Heart left ventricle (tissue), 16 donors: ENCODE measurements around the gene DCUN1D2. TPM values are rescaled to one million over a fixed set of nuclear protein-coding genes. Genes with fewer than 3 reads are reported as not detected.
A peak's percentile ranks its signal among the peaks of the same experiment; 100 is the strongest.

ENCODE experiments used
- ATAC-seq, 4 donors: fragments of 200-7000 bp; cut with Tn5 transposase; one replicate each; pipeline ENCODE4 v1.9.1; 2020 to 2022; ENCODE audit warnings: moderate library complexity in 4 of 4, mild to moderate bottlenecking in 3 of 4, moderate number of reproducible peaks in 1 of 4
- DNase-seq, 5 donors: peaks; one replicate each; pipeline ENCODE4 v3.0.0-alpha.2; 2020
- H3K27ac ChIP-seq, 12 donors: fragments of 200-600 bp; sonication (generic) in 4 of 12; one replicate each; pipeline versions ENCODE4 v1.5.0 to v1.8.0; 2016 to 2022; ENCODE audit warnings: mild to moderate bottlenecking in 2 of 12
- H3K27me3 ChIP-seq, 9 donors: fragments of 200-600 bp; sonication (generic) in 2 of 9; one replicate each; pipeline versions ENCODE4 v1.5.1 to v1.8.0; 2016 to 2022; ENCODE audit warnings: mild to moderate bottlenecking in 3 of 9
- H3K36me3 ChIP-seq, 9 donors: fragments of 200-600 bp; sonication (generic) in 2 of 9; one replicate each; pipeline versions ENCODE4 v1.5.0 to v1.8.0; 2018 to 2022; ENCODE audit warnings: mild to moderate bottlenecking in 2 of 9
- H3K4me1 ChIP-seq, 12 donors: fragments of 200-600 bp; sonication (generic) in 4 of 12; one replicate each; pipeline versions ENCODE4 v1.5.0 to v1.8.0; 2016 to 2022; ENCODE audit warnings: mild to moderate bottlenecking in 3 of 12
- H3K4me3 ChIP-seq, 12 donors: fragments of 200-600 bp; sonication (generic) in 4 of 12; one replicate each; pipeline versions ENCODE4 v1.5.0 to v1.8.0; 2017 to 2022; ENCODE audit warnings: mild to moderate bottlenecking in 9 of 12, moderate library complexity in 4 of 12
- H3K9me3 ChIP-seq, 12 donors: fragments of 200-600 bp; sonication (generic) in 4 of 12; one replicate each; pipeline versions ENCODE4 v1.5.0 to v1.8.0; 2016 to 2022; ENCODE audit warnings: mild to moderate bottlenecking in 1 of 12
- CTCF ChIP-seq, 12 donors: fragments of 200-600 bp; sonication (generic) in 4 of 12; IDR thresholded peaks; one replicate each; pipeline versions ENCODE4 v1.5.0 to v1.8.0; 2018 to 2022; ENCODE audit warnings: antibody characterized with exemption in 12 of 12, mild to moderate bottlenecking in 5 of 12
- POLR2A ChIP-seq, 2 donors: fragments of 450-650 bp; IDR thresholded peaks; one replicate each; pipeline ENCODE4 v1.6.1; 2017; ENCODE audit warnings: antibody characterized with exemption in 2 of 2, mild to moderate bottlenecking in 2 of 2, moderate library complexity in 2 of 2
- WGBS, 4 donors: extraction: QIAGEN DNeasy Blood & Tissue Kit in 2 of 4; methylation state at CpG; one replicate each; pipeline versions ENCODE4 v1.1.5 to v1.1.7; 2013 to 2018; 5-methylcytosine and 5-hydroxymethylcytosine counted together
- intact Hi-C, 10 donors: fragments of 100-400 bp; cut with DNase I; formaldehyde crosslinking; loops; one replicate each; pipeline versions ENCODE4 v1.11.1 to v1.14.2; 2022
- polyA plus RNA-seq, 2 donors: library from polyadenylated mRNA; stranded (reverse); fragments of 200-250 nt; gene quantifications; one replicate each; pipeline ENCODE4 v1.2.3, GENCODE V29; 2013
- total RNA-seq, 9 donors: library from RNA; depleted of rRNA in 2 of 9; stranded (reverse); fragments of >200 nt in 2 of 9; fragmentation: NEBNext Ultra II Directional in 3 of 9; extraction: Animal tissue kit (Norgen Biotek cat#: 25700) in 3 of 9; gene quantifications; one replicate each; pipeline versions ENCODE4 v1.1.0 to v1.2.4, GENCODE V29; 2016 to 2023
- donor health status: ischemic (EF 13 %, LVEDD 7.1; RV severe dilation, severe dysfunction).
- donor health status: healthy with polysubstance abuse.
- donor health status: DM: no; HTN: yes; CAD: no.
- donor health status: DM: no; HTN: no; CAD: no.
- donor health status: ischemic (EF 25% LVEDD 6.9; RV normal size, moderate dysfunction).
- donor health status: ischemic (EF 25% LVEDD 5.7; RV mildly dilated, moderate dysfunction).
- donor health status: healthy.
- donor health status: DM: yes; HTN: yes; CAD: no.
- donor health status: ischemic (EF 35%, LVEDD 5.7; RV mildly dilated, moderate dysfunction).
- donor health status: nonischemic (EF 11% LVEDD 7.7; RV severe dilation, severe dysfunction).
- donor health status: DM: yes; HTN: yes; CAD: no.
- donor health status: PGD.
- donor health status: ischemic (EF 29% LVEDD 5.4; RV normal size, mild dysfunction).
- donor health status: nonischemic (EF 23%, LVEDD 6.1; RV moderate dilation, normal function).

The DCUN1D2 gene
- total and polyA plus RNA-seq, 11 donors = 68.7 to 247 (median 153) TPM

- intact Hi-C loops = no loop called here
- TF ChIP-seq POLR2A (IDR thresholded peaks at IDR 0.05) (no peak), CTCF (IDR thresholded peaks at IDR 0.05) (no peak)
- no peak overlapping the region for H3K27ac ChIP-seq
- 75 to 87% (median 84%) methylated on average over 12 of the region's 12 CpGs for WGBS, 4 donors
- DNase-seq = no peak
- no peaks in the 10 kb centered on the region for H3K27me3 ChIP-seq
- ATAC-seq = no peak
- H3K36me3 ChIP-seq = peaks cover 0 to 89% (median 66%) of the 10 kb centered on the region in 9 donors
- no peak overlapping the region for H3K4me3 ChIP-seq
- H3K9me3 ChIP-seq = no peaks in the 10 kb centered on the region
- peaks cover 0 to 24% (median 8%) of the 10 kb centered on the region in 12 donors for H3K4me1 ChIP-seq
Measured at GRCh38 chr13:113475911-113476310, 14.6 kb downstream of the DCUN1D2 start.

- no peak overlapping the region for H3K27ac ChIP-seq
- no peak overlapping the region for H3K4me3 ChIP-seq
- DNase-seq = no peak
- 86 to 94% (median 92%) methylated on average over 10 to 11 of the region's 11 CpGs for WGBS, 4 donors
- H3K27me3 ChIP-seq = no peaks in the 10 kb centered on the region
- intact Hi-C loops = no loop called here
- H3K36me3 ChIP-seq = peaks cover 0 to 85% (median 62%) of the 10 kb centered on the region in 9 donors
- TF ChIP-seq CTCF (IDR thresholded peaks at IDR 0.05) (no peak), POLR2A (IDR thresholded peaks at IDR 0.05) (no peak)
- no peaks in the 10 kb centered on the region for H3K9me3 ChIP-seq
- H3K4me1 ChIP-seq = peaks cover 0 to 19% (median 8%) of the 10 kb centered on the region in 12 donors
- ATAC-seq = no peak
Measured at GRCh38 chr13:113475280-113475679, 15.2 kb downstream of the DCUN1D2 start.

GRCh38 chr13:113474179-113474578 is 16.3 kb downstream of the DCUN1D2 start:
- H3K27ac ChIP-seq = peak overlapping the region in 8 of 12 donors; percentile 1 to 80 (median 38)
- no peak overlapping the region for H3K4me3 ChIP-seq
- H3K4me1 ChIP-seq = peaks cover 0 to 15% (median 8%) of the 10 kb centered on the region in 12 donors
- intact Hi-C loops = no loop called here
- H3K27me3 ChIP-seq = no peaks in the 10 kb centered on the region
- ATAC-seq (peak; percentile 30 to 74 (median 64)), DNase-seq (peak in 2 of 5 donors; percentile 59 to 61)
- no peak for TF ChIP-seq CTCF (IDR thresholded peaks at IDR 0.05)
- TF ChIP-seq POLR2A (IDR thresholded peaks at IDR 0.05) = no peak
- no peaks in the 10 kb centered on the region for H3K9me3 ChIP-seq
- H3K36me3 ChIP-seq = peaks cover 0 to 80% (median 51%) of the 10 kb centered on the region in 9 donors
- 47 to 60% (median 56%) methylated on average over 10 of the region's 10 CpGs for WGBS, 4 donors

GRCh38 chr13:113472355-113473025 is 18.0 kb downstream of the DCUN1D2 start:
- Histone ChIP-seq H3K27ac (peak overlapping the region; percentile 29 to 90 (median 73)), H3K4me1 (peaks cover 0 to 21% (median 8%) of the 10 kb centered on the region in 12 donors), H3K27me3 (no peaks in the 10 kb centered on the region), H3K4me3 (peak overlapping the region in 8 of 12 donors; percentile 7 to 33 (median 23)), H3K9me3 (no peaks in the 10 kb centered on the region), H3K36me3 (peaks cover 0 to 77% (median 36%) of the 10 kb centered on the region in 9 donors)
- intact Hi-C loops = loop anchor here in 1 of 10 donors (1.0 kb wide), 1 partner anchor 18 kb away; the partner anchor contains the start of gene DCUN1D2
- ATAC-seq (peak; percentile 62 to 89 (median 70)), DNase-seq (peak in 2 of 5 donors; percentile 56 to 65)
- WGBS, 4 donors = 64 to 79% (median 69%) methylated on average over 26 to 28 of the region's 28 CpGs
- TF ChIP-seq CTCF (IDR thresholded peaks at IDR 0.05) (peak in 4 of 12 donors; percentile 8 to 40 (median 16)), POLR2A (IDR thresholded peaks at IDR 0.05) (no peak)
